GM19463 (cell line): ENCODE results near the gene CHRNA1.
A peak's percentile ranks its signal among the peaks of the same experiment; 100 is the strongest.
"Not testable (repeated sequence)": the region's sequence is repeated elsewhere in the genome, so short reads cannot be mapped to it uniquely, and the experiment has no call there.

Experiments used
- ATAC-seq: cut with Tn5 transposase; IDR thresholded peaks from one replicate; pipeline ENCODE4 v1.9.1; 2021; ENCODE audit warnings: mild to moderate bottlenecking, moderate library complexity; ENCODE audit not compliant: unreplicated experiment

The CHRNA1 gene

GRCh38 chr2:174718591-174718990 lies 45.7 kb downstream of the CHRNA1 start:
- ATAC-seq = no peak

DNA sequence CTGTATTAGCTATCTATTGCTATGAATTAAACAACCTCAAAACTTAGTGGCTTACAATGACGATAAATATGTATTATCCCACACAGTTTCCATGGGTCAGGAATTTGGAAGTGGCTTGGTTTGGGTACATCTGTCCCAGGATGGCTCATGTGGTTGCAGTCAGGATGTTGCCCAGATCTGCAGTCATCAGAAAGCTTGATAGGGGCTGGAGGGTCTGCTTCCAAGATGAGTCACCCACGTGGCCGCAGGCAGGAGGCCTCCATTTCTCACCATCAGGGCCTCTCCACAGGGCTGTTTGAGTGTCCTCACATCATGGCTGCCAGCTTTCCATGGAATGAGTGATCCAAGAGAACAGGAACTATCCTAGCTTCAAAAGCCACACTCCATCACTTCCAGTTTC lies 46.4 kb downstream of the CHRNA1 start:
- no peak for ATAC-seq

DNA sequence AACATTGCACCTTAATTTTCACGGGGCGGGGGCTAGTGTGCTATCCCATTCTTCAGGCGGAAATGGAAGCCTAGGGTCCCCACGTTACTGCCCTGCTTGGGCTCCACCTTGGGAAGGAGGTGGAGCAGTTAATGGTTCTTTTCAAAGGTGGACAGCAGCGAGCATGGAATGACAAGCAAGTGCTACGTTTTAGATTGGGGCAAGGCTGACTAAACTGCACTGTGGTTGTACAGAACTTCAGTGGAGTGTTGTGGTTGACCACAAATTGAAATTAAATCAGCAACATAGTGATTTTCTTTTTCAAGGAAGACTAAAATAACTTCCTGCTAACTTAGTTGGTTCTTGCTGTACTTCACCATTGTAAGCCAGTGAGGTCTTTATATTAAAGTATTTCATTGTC lies 47.0 kb downstream of the CHRNA1 start:
- no peak for ATAC-seq

DNA sequence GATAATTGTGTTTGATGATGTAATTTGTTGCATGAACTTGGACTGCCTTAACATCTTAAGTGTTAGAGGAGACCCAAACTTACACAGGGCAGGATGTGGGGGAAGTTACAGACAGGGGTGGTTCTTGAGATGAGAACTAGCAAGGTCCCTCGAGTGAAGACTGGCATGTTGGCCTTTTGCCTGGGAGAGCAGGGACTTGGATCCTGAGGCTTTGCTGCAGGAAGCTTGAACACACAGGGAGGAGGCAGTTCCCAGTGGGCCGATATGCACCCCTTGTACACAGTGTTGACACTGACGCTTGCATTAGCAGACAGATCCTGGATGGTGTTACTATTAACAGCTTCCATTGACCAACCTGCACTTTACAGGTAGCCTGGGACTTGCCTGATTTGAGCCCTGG lies 47.5 kb downstream of the CHRNA1 start:
- no peak for ATAC-seq

GRCh38 chr2:174713686-174714085 lies 50.6 kb downstream of the CHRNA1 start:
- no peak for ATAC-seq

DNA sequence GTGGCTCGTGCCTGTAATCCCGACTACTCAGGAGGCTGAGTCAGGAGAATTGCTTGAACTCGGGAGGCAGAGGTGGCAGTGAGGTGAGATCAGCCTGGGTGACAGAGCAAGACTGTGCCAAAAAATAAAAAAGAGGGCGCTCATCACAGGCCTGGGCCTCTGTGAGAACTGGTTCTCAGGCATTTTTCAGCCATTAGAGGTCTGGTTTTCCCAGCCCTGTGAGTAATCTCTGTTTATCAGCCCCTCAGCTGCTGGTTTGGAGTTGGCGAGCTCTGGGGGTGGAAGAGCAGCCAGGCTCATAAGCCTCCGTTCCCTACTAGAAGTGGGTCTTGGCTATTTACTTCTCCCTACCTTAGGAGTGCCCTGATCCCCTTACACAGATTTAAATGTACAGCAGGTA lies 53.1 kb downstream of the CHRNA1 start:
- ATAC-seq = no peak

DNA sequence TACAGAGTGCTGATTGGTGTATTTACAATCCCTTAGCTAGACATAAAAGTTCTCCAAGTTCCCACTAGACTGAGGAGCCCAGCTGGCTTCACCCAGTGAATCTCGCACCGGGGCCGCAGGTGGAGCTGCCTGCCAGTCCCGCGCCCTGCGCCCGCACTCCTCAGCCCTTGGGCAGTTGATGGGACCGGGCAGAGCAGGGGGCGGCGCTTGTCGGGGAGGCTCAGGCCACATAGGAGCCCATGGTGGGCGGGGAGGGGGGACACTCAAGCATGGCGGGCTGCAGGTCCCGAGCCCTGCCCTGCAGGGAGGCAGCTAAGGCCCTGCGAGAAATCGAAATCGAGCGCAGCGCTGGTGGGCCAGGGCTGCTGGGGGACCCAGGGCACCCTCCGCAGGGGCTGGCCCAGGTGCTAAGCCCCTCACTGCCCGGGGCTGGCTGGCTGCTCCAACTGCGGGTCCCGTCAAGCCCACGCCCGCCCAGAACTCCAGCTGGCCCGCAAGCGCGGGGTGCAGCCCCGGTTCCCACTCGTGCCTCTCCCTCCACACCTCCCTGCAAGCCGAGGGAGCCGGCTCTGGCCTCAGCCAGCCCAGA lies 54.8 kb downstream of the CHRNA1 start:
- not testable (repeated sequence) for ATAC-seq

DNA sequence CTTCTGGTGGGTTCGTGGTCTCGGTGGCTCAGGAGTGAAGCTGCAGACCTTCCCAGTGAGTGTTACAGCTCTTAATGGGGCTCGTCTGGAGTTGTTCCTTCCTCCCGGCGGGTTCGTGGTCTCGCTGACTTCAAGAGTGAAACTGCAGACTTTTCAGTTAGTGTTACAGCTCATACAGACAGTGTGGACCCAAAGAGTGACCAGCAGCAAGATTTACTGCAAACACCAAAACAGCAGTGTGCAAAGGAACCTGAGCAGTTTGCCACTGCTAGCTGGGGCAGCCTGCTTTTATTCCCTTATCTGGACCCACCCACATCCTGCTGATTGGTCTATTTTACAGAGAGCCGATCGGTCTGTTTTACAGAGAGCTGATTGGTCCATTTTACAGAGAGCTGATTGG lies 55.6 kb downstream of the CHRNA1 start:
- no peak for ATAC-seq

- no peak for ATAC-seq
Measured at GRCh38 chr2:174705321-174705720, 59.0 kb downstream of the CHRNA1 start.

DNA sequence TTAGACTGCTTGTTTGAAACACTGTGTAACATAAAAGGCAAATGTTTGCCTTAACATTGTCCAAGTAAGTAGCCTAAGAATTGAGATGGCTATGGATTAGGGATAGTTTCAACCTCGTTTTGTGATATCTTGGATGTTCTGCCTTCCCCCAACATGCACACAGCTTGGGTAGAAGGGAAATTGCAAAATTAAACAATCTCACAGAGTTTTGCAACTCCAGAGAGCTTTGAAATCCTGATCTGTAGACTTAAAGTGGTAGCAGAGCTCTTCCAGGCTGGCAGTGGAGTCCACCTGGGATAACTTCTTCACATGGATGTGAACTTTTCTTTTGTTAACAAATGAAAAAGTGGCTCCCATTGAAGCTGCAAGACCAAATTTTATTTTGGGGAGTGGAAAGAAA lies 59.6 kb downstream of the CHRNA1 start:
- no peak for ATAC-seq

DNA sequence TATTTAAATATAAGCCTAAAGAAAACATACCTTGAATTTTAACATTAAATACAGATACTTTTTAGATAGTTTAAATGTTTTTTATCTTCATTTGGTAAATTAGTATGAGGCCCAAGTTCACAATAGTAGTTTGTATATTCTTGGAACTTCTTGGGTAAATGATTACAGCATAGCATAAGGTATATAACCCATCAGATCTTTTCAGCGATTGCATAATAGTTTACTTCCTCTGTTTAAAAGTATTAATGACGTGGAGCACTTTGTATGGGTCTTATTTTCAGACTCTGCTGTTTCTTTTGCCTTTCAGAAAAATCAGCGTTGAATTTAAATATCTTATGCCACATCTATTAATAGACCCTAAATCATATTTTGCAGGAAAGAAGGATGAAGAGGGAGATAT lies 60.2 kb downstream of the CHRNA1 start:
- no peak for ATAC-seq

DNA sequence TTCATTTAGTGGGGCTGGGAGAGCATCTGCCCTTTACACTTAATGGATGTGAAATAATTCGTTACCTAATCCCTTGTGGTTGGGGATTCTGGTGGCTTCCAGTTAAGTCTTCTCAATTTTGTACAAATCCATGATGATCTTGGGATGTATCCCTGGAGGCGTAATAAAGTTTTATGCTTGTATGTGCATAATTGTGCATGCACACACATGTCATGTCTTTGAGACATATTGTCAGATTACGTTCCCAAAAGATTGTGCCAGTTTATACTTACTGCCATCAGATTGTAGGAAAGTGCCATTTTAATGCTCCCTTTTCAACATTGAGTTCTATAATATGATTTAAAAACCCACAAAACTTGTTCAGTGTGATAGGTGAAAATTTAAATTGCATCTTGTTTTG lies 60.8 kb downstream of the CHRNA1 start:
- no peak for ATAC-seq

DNA sequence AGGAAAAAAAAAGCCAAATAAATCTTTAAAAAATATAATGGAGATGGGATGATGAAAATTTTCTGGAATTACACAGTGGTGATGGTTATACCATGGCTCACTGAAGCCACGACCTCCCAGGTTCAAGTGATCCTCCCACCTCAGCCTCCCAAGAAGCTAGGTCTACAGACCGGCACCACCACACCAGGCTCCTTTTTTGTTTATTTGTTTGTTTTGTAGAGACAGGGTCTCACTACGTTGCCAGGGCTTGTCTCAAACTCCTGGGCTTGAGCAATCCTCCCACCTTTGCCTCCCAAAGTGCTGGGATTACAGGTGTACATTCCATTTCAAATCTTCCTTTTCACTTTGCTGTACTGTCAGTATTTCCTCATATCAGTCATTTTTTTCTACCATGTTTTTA lies 61.7 kb downstream of the CHRNA1 start:
- no peak for ATAC-seq

GRCh38 chr2:174699993-174700766 lies 64.1 kb downstream of the CHRNA1 start:
- peak; percentile 44 for ATAC-seq
